ENCODE measurements around the gene PRPF39.
"Not testable (repeated sequence)": the region's sequence is repeated elsewhere in the genome, so short reads cannot be mapped to it uniquely, and the experiment has no call there.

DNA sequence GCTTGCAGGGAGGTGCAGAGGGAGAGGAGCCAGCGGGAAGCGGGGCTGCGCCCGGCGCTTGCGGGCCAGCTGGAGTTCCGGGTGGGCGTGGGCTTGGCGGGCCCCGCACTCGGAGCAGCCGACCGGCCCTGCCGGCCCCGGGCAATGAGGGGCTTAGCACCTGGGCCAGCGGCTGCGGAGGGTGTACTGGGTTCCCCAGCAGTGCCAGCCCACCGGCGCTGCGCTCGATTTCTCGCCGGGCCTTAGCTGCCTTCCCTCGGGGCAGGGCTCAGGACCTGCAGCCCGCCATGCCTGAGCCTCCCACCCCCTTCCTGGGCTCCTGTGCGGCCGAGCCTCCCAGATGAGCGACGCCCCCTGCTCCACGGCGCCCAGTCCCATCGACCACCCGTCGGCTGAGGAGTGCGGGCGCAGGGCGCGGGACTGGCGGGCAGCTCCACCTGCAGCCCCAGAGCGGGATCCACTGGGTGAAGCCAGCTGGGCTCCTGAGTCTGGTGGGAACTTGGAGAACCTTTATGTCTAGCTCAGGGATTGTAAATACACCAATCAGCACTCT lies 3.4 kb upstream of the PRPF39 start:
- TF ChIP-seq CTCF (IDR thresholded peaks at IDR 0.05; ENCODE audit: low read depth, low read length); POLR2A (IDR thresholded peaks at IDR 0.05; ENCODE audit: extremely low read depth, insufficient read length); MAX (IDR thresholded peaks at IDR 0.05; ENCODE audit: low read depth, low read length); MYC (IDR thresholded peaks at IDR 0.05; ENCODE audit: low read depth, low read length): not testable (repeated sequence)

Measured in NB4 (cell line).